Bronchial epithelial cell (primary cell): ENCODE data around the gene GCM1. TPM values are rescaled to one million over a fixed set of nuclear protein-coding genes. Genes with fewer than 3 reads are reported as not detected.
A peak's percentile ranks its signal among the peaks of the same experiment; 100 is the strongest.

Experiments used
- DNase-seq: peaks from one replicate; pipeline ENCODE4 v3.0.0-alpha.2; 2010; ENCODE audit warnings: low read depth
- FAIRE-seq: peaks from 2 replicates; lab custom pipeline; 2011; peaks lifted over from hg19 to GRCh38; lab: Jason Lieb, UNC
- H3K27me3 ChIP-seq: 2 replicates; pipeline ENCODE4 v1.5.1; 2011; ENCODE audit warnings: low read length; ENCODE audit not compliant: control insufficient read depth, insufficient read depth
- H3K36me3 ChIP-seq: 2 replicates; pipeline ENCODE4 v1.5.1; 2011; ENCODE audit warnings: low read length; ENCODE audit not compliant: control insufficient read depth, insufficient read depth
- H3K4me3 ChIP-seq: 2 replicates; pipeline ENCODE4 v1.5.1; 2011; ENCODE audit warnings: mild to moderate bottlenecking, low read depth, low read length, control low read depth
- total RNA-seq: library from RNA; depleted of rRNA; stranded (reverse); fragments of >200 nt; gene quantifications from 2 replicates; pipeline ENCODE4 v1.2.1, GENCODE V29; 2014
- TF ChIP-seq, protein P1 (sequence below): IDR thresholded peaks from 2 replicates; pipeline ENCODE4 v1.5.1; 2011; ENCODE audit warnings: mild to moderate bottlenecking, moderate library complexity, low read length, control low read depth, inconsistent platforms; ENCODE audit not compliant: insufficient read depth, severe bottlenecking

Gene GCM1, protein sequence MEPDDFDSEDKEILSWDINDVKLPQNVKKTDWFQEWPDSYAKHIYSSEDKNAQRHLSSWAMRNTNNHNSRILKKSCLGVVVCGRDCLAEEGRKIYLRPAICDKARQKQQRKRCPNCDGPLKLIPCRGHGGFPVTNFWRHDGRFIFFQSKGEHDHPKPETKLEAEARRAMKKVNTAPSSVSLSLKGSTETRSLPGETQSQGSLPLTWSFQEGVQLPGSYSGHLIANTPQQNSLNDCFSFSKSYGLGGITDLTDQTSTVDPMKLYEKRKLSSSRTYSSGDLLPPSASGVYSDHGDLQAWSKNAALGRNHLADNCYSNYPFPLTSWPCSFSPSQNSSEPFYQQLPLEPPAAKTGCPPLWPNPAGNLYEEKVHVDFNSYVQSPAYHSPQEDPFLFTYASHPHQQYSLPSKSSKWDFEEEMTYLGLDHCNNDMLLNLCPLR
- total RNA-seq, result not detected in 2 replicates

DNA sequence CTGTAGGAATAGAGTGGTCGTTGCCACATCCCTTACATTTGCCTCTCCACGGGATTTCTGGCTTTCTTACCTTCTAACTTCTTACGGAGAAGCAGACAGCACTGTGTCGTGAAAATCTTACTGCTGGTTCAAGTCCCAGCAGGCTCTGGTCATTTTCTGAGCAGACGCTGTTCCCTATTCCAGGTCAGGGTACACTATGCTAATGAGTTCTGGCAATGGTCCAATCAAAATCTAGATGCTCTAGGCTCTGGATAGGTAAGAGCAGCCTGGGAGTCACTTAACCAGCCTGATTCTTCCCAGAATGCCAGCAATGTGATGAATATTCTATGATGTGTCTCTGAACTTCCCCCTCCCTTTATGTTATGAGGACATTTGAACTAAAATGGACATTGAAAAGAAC lies at the start of gene GCM1:
GCM1 (minus strand) TSS at position 158 of the 400 bp plus-strand sequence. CDS start 3,209 bp downstream, outside the sequence.
- FAIRE-seq, result no peak
- TF ChIP-seq, protein P1, sequence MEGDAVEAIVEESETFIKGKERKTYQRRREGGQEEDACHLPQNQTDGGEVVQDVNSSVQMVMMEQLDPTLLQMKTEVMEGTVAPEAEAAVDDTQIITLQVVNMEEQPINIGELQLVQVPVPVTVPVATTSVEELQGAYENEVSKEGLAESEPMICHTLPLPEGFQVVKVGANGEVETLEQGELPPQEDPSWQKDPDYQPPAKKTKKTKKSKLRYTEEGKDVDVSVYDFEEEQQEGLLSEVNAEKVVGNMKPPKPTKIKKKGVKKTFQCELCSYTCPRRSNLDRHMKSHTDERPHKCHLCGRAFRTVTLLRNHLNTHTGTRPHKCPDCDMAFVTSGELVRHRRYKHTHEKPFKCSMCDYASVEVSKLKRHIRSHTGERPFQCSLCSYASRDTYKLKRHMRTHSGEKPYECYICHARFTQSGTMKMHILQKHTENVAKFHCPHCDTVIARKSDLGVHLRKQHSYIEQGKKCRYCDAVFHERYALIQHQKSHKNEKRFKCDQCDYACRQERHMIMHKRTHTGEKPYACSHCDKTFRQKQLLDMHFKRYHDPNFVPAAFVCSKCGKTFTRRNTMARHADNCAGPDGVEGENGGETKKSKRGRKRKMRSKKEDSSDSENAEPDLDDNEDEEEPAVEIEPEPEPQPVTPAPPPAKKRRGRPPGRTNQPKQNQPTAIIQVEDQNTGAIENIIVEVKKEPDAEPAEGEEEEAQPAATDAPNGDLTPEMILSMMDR, result no peak
- Histone ChIP-seq H3K36me3 (no peaks in the 10 kb centered on the region), H3K27me3 (no peaks in the 10 kb centered on the region), H3K4me3 (no peak within 1 kb of the TSS)
- DNase-seq, result no peak

DNA sequence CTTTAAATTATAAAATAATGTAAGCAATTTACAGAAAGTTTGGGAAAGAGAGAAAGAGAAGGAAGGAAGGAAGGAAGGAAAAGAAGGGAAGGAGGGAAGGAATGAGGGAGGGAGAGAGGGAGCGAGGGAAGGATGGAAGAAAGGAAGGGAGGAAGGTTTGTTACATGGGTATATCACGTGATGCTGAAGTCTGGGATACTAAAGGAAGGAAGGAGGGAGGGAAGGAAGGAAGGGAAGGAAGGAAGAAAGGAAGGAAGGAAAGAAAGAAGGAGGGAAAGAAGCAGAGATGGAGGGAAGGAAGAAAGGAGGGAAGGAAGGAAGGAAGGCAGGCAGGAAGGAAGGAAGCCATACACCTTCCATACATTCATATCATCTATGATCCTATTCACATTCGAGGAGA lies 48.9 kb upstream of the GCM1 start:
- no peak for FAIRE-seq
- TF ChIP-seq, protein P1, result no peak
- no peaks in the 10 kb centered on the region for H3K27me3 ChIP-seq
- H3K4me3 ChIP-seq, result no peak overlapping the region
- DNase-seq, result no peak
- H3K36me3 ChIP-seq, result no peaks in the 10 kb centered on the region

DNA sequence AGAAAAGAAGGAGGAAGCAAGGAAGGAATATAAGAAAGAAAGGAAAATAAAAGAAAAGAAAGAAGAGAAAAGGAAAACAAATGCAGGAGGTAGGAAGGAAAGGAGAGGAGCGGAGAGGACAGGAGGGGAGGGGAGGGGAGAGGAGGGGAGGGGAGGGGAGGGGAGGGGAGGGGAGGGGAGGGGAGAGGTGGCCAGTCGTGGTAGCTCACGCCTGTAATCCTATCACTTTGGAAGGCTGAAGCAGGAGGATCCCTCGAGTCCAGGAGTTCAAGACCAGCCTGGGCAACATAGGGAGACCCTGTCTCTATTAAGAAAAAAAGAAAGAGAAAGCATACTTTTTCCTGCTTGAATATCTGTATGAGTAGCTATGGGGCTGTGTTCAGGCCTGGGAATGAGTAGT lies 46.4 kb upstream of the GCM1 start:
- DNase-seq (no peak), FAIRE-seq (no peak)
- H3K36me3 ChIP-seq, result no peaks in the 10 kb centered on the region
- no peaks in the 10 kb centered on the region for H3K27me3 ChIP-seq
- no peak overlapping the region for H3K4me3 ChIP-seq
- TF ChIP-seq, protein P1, result no peak

DNA sequence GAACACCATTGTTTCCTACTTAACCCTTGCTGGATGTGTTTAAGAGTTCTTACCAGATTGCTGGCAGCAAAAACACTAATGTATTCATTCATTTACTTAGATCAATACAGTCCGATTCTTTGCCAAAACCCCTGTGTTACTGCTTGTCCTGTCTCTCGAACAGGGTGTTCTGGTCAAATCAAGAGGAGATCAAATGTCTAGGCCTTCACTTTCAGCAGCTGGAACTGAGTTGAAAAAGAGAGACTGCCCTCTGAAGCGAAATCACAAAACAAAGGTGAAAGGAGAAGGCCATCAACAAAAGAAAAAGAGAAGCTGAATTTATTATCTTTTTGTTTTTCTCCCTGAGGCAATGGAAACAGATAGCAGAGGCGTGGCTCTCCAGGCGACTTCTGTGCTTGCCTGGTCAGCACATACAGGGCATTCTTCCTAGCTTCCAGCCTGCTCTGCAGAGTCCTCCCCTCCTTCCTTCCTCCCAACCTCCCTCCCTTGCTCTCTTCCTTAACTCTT lies 44.1 kb upstream of the GCM1 start:
- peak; percentile 11 for DNase-seq
- no peaks in the 10 kb centered on the region for H3K27me3 ChIP-seq
- TF ChIP-seq, protein P1, result no peak
- FAIRE-seq, result no peak
- H3K4me3 ChIP-seq, result no peak overlapping the region
- no peaks in the 10 kb centered on the region for H3K36me3 ChIP-seq

DNA sequence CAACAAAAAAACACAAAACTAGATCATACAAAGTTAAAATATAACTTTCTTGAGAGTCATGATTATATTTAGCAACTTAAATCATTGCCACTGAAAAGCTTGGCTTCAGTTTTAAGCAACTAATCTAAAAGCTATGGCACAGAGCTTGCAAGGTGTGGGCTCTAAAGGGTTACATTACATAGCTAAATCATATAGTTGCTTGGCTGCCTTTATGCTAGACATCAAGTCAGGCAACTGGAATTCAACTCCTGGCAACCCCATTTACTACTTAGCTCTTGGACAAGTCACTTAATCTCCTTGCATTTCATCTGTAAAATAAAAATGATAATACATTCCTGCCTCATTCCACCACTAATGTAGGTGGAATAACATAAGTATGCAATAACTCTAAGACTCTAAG lies 40.9 kb upstream of the GCM1 start:
- DNase-seq (no peak), FAIRE-seq (no peak)
- Histone ChIP-seq H3K36me3 (no peaks in the 10 kb centered on the region), H3K4me3 (no peak overlapping the region), H3K27me3 (no peaks in the 10 kb centered on the region)
- TF ChIP-seq, protein P1, result no peak
